Activated CD4-positive, alpha-beta T cell treated with anti-CD3 and anti-CD28 coated beads, Interleukin-2, amount 10 ng/mL, durations not matched to agents 7 days and 5 days (primary cell): ENCODE measurements around the gene TOGARAM2. TPM values are rescaled to one million over a fixed set of nuclear protein-coding genes. Genes with fewer than 3 reads are reported as not detected.

Experiments
- CTCF ChIA-PET: fragments of 350-600 bp; sonication (Branson Sonifier 250); formaldehyde crosslinking; loops from one replicate; lab custom pipeline; 2021; ENCODE audit warnings: antibody characterized with exemption; lab: Charles Lee
- POLR2A ChIA-PET: fragments of 350-600 bp; sonication (Branson Sonifier 250); formaldehyde crosslinking; loops from one replicate; lab custom pipeline; 2021; ENCODE audit warnings: antibody characterized with exemption; lab: Charles Lee
- DNase-seq: peaks from one replicate; pipeline ENCODE4 v3.0.0-alpha.2; 2020
- H3K27ac Mint-ChIP-seq: one replicate; pipeline ENCODE4 v1.8.0; 2021; ENCODE audit warnings: mild to moderate bottlenecking, moderate library complexity, mixed read lengths
- H3K27me3 Mint-ChIP-seq: one replicate; pipeline ENCODE4 v1.8.0; 2021; ENCODE audit warnings: mixed read lengths
- H3K36me3 Mint-ChIP-seq: one replicate; pipeline ENCODE4 v1.8.0; 2021; ENCODE audit warnings: low read depth, mixed read lengths
- H3K4me1 Mint-ChIP-seq: one replicate; pipeline ENCODE4 v1.8.0; 2021; ENCODE audit warnings: mixed read lengths
- H3K4me3 Mint-ChIP-seq: one replicate; pipeline ENCODE4 v1.8.0; 2021; ENCODE audit warnings: mild to moderate bottlenecking, moderate library complexity, mixed read lengths
- H3K9me3 Mint-ChIP-seq: one replicate; pipeline ENCODE4 v1.8.0; 2021; ENCODE audit warnings: mixed read lengths
- total RNA-seq, 2 experiments: library from RNA; stranded (reverse); gene quantifications; one replicate each; pipeline ENCODE4 v1.2.3, GENCODE V29; 2021

Gene TOGARAM2
- total RNA-seq, 2 experiments from 2014 or later: 3.7 to 5.0 TPM

- no peaks in the 10 kb centered on the region for H3K27me3 Mint-ChIP-seq
- CTCF ChIA-PET: interaction anchor here (0.8 kb wide), 1 partner anchor 75 kb away, joined by 3 read pairs; no protein-coding TSS in a partner anchor
- POLR2A ChIA-PET: no interaction called here
Observed at GRCh38 chr2:29040552-29040951, 59.5 kb downstream of the TOGARAM2 start.

GRCh38 chr2:29041161-29041660 lies 60.1 kb downstream of the TOGARAM2 start:
- Mint-ChIP-seq H3K27ac (no peak overlapping the region), H3K27me3 (no peaks in the 10 kb centered on the region), H3K36me3 (no peaks in the 10 kb centered on the region), H3K4me1 (no peaks in the 10 kb centered on the region), H3K4me3 (no peak overlapping the region), H3K9me3 (no peaks in the 10 kb centered on the region)
- POLR2A ChIA-PET: interaction anchor here (0.6 kb wide), 1 partner anchor 35 kb away, joined by 4 read pairs; no protein-coding TSS in a partner anchor
- CTCF ChIA-PET: interaction anchor here (0.8 to 1.1 kb wide), 2 partner anchors 76 to 186 kb away, joined by 3 read pairs; no protein-coding TSS in a partner anchor
- DNase-seq: no peak

More at GRCh38 chr2:29040552-29040951, 59.5 kb downstream of the TOGARAM2 start:
- no peak overlapping the region for H3K27ac Mint-ChIP-seq
- H3K9me3 Mint-ChIP-seq: no peaks in the 10 kb centered on the region
- DNase-seq: no peak
- peaks cover 5% of the 10 kb centered on the region for H3K4me1 Mint-ChIP-seq
- H3K4me3 Mint-ChIP-seq: no peak overlapping the region
- no peaks in the 10 kb centered on the region for H3K36me3 Mint-ChIP-seq

- CTCF ChIA-PET: interaction anchor here (1.3 kb wide), 1 partner anchor 32 kb away, joined by 3 read pairs; the partner anchor contains the start of gene PCARE
- H3K36me3 Mint-ChIP-seq: no peaks in the 10 kb centered on the region
Observed at GRCh38 chr2:29042561-29043075, 61.5 kb downstream of the TOGARAM2 start.

GRCh38 chr2:29044459-29044858 lies 63.4 kb downstream of the TOGARAM2 start:
- Mint-ChIP-seq H3K4me1 (peaks cover 3% of the 10 kb centered on the region), H3K9me3 (no peaks in the 10 kb centered on the region), H3K4me3 (no peak overlapping the region), H3K36me3 (no peaks in the 10 kb centered on the region), H3K27me3 (no peaks in the 10 kb centered on the region), H3K27ac (no peak overlapping the region)
- ChIA-PET CTCF (no interaction called here), POLR2A (no interaction called here)
- DNase-seq: no peak

More at GRCh38 chr2:29042561-29043075, 61.5 kb downstream of the TOGARAM2 start:
- Mint-ChIP-seq H3K4me3 (no peak overlapping the region), H3K27ac (no peak overlapping the region), H3K9me3 (no peaks in the 10 kb centered on the region), H3K4me1 (peaks cover 3% of the 10 kb centered on the region), H3K27me3 (no peaks in the 10 kb centered on the region)
- POLR2A ChIA-PET: no interaction called here
- DNase-seq: no peak

- ChIA-PET CTCF (interaction anchor here (1.1 kb wide), 1 partner anchor 20 kb away, joined by 5 read pairs; no protein-coding TSS in a partner anchor), POLR2A (no interaction called here)
- Mint-ChIP-seq H3K4me3 (no peak overlapping the region), H3K9me3 (no peaks in the 10 kb centered on the region), H3K4me1 (peaks cover 3% of the 10 kb centered on the region), H3K27ac (no peak overlapping the region), H3K36me3 (no peaks in the 10 kb centered on the region), H3K27me3 (no peaks in the 10 kb centered on the region)
- DNase-seq: no peak
Observed at GRCh38 chr2:29046321-29046720, 65.2 kb downstream of the TOGARAM2 start.

- Mint-ChIP-seq H3K36me3 (no peaks in the 10 kb centered on the region), H3K4me3 (no peak overlapping the region), H3K4me1 (peaks cover 3% of the 10 kb centered on the region), H3K27me3 (no peaks in the 10 kb centered on the region), H3K27ac (no peak overlapping the region), H3K9me3 (no peaks in the 10 kb centered on the region)
- no peak for DNase-seq
- ChIA-PET CTCF (no interaction called here), POLR2A (no interaction called here)
Observed at GRCh38 chr2:29047083-29047845, 66.2 kb downstream of the TOGARAM2 start.

GRCh38 chr2:29050591-29050990 lies 69.5 kb downstream of the TOGARAM2 start:
- ChIA-PET POLR2A (no interaction called here), CTCF (interaction anchor here (0.6 to 1.2 kb wide), 4 partner anchors 25 to 419 kb away, joined by 3 read pairs; no protein-coding TSS in a partner anchor)
- no peaks in the 10 kb centered on the region for H3K36me3 Mint-ChIP-seq
- H3K27ac Mint-ChIP-seq: no peak overlapping the region
- H3K4me3 Mint-ChIP-seq: no peak overlapping the region
- no peaks in the 10 kb centered on the region for H3K9me3 Mint-ChIP-seq
- DNase-seq: no peak
- H3K4me1 Mint-ChIP-seq: peaks cover 3% of the 10 kb centered on the region
- no peaks in the 10 kb centered on the region for H3K27me3 Mint-ChIP-seq

- Mint-ChIP-seq H3K9me3 (no peaks in the 10 kb centered on the region), H3K36me3 (no peaks in the 10 kb centered on the region), H3K4me3 (no peak overlapping the region), H3K27me3 (no peaks in the 10 kb centered on the region), H3K4me1 (peaks cover 3% of the 10 kb centered on the region), H3K27ac (no peak overlapping the region)
- POLR2A ChIA-PET: no interaction called here
- CTCF ChIA-PET: no interaction called here
- DNase-seq: no peak
Observed at GRCh38 chr2:29051730-29052129, 70.6 kb downstream of the TOGARAM2 start.

- Mint-ChIP-seq H3K4me3 (no peak overlapping the region), H3K4me1 (no peaks in the 10 kb centered on the region), H3K27ac (no peak overlapping the region), H3K9me3 (no peaks in the 10 kb centered on the region), H3K27me3 (no peaks in the 10 kb centered on the region), H3K36me3 (no peaks in the 10 kb centered on the region)
- DNase-seq: no peak
- ChIA-PET POLR2A (no interaction called here), CTCF (interaction anchor here (0.9 kb wide), 1 partner anchor 10 kb away, joined by 3 read pairs; no protein-coding TSS in a partner anchor)
Observed at GRCh38 chr2:29052807-29053206, 71.7 kb downstream of the TOGARAM2 start.

GRCh38 chr2:29053223-29053622 lies 72.1 kb downstream of the TOGARAM2 start:
- no peaks in the 10 kb centered on the region for H3K9me3 Mint-ChIP-seq
- POLR2A ChIA-PET: no interaction called here
- DNase-seq: no peak
- H3K27ac Mint-ChIP-seq: no peak overlapping the region
- CTCF ChIA-PET: interaction anchor here (0.5 to 0.9 kb wide), 2 partner anchors 10 to 34 kb away, joined by 3 to 4 read pairs; no protein-coding TSS in a partner anchor
- H3K4me1 Mint-ChIP-seq: no peaks in the 10 kb centered on the region
- no peaks in the 10 kb centered on the region for H3K27me3 Mint-ChIP-seq
- no peak overlapping the region for H3K4me3 Mint-ChIP-seq
- H3K36me3 Mint-ChIP-seq: no peaks in the 10 kb centered on the region

GRCh38 chr2:29053670-29054400 lies 72.7 kb downstream of the TOGARAM2 start:
- ChIA-PET POLR2A (no interaction called here), CTCF (interaction anchor here (0.5 to 1.0 kb wide), 3 partner anchors 9 to 38 kb away, joined by 3 to 5 read pairs (median 4); no protein-coding TSS in a partner anchor)

GRCh38 chr2:29054430-29054829 lies 73.3 kb downstream of the TOGARAM2 start:
- CTCF ChIA-PET: interaction anchor here (1.0 kb wide), 1 partner anchor 39 kb away, joined by 5 read pairs; no protein-coding TSS in a partner anchor
- no peak for DNase-seq
- no peaks in the 10 kb centered on the region for H3K9me3 Mint-ChIP-seq
- POLR2A ChIA-PET: no interaction called here
- no peak overlapping the region for H3K27ac Mint-ChIP-seq
- H3K36me3 Mint-ChIP-seq: no peaks in the 10 kb centered on the region
- no peaks in the 10 kb centered on the region for H3K4me1 Mint-ChIP-seq
- no peak overlapping the region for H3K4me3 Mint-ChIP-seq
- H3K27me3 Mint-ChIP-seq: no peaks in the 10 kb centered on the region

More at GRCh38 chr2:29053670-29054400, 72.7 kb downstream of the TOGARAM2 start:
- no peaks in the 10 kb centered on the region for H3K36me3 Mint-ChIP-seq
- H3K4me3 Mint-ChIP-seq: no peak overlapping the region
- no peaks in the 10 kb centered on the region for H3K4me1 Mint-ChIP-seq
- no peaks in the 10 kb centered on the region for H3K27me3 Mint-ChIP-seq
- DNase-seq: no peak
- no peaks in the 10 kb centered on the region for H3K9me3 Mint-ChIP-seq
- H3K27ac Mint-ChIP-seq: no peak overlapping the region
